SK-N-MC (cell line): ENCODE data around the gene KIAA0825.

Experiments used
- EZH2 ChIP-seq: fragments of 200-600 bp; sonication (generic); IDR thresholded peaks from one replicate; pipeline ENCODE4 v1.6.1; 2017; ENCODE audit warnings: antibody characterized with exemption
- FOXP2 ChIP-seq: optimal IDR thresholded peaks from 2 replicates; pipeline ENCODE3; 2011; ENCODE audit warnings: mild to moderate bottlenecking, moderate library complexity; ENCODE audit not compliant: insufficient read depth; ENCODE audit errors: extremely low read length, control extremely low read depth
- POLR2AphosphoS5 ChIP-seq: IDR thresholded peaks from 2 replicates; pipeline ENCODE4 v1.6.1; 2012; ENCODE audit warnings: mild to moderate bottlenecking, low read depth, low read length, borderline replicate concordance

- TF ChIP-seq POLR2AphosphoS5 (no peak), EZH2 (no peak), FOXP2 (no peak)
Observed at GRCh38 chr5:94180761-94181160, 437.6 kb downstream of the KIAA0825 start.
